ENCODE results near the gene CELF1. TPM values are rescaled to one million over a fixed set of nuclear protein-coding genes. Genes with fewer than 3 reads are reported as not detected.
"Not testable (repeated sequence)": the region's sequence is repeated elsewhere in the genome, so short reads cannot be mapped to it uniquely, and the experiment has no call there.

The CELF1 gene
- total RNA-seq, 3 donors from 2014 or later = 83.7 to 132 (median 94.1) TPM

DNA sequence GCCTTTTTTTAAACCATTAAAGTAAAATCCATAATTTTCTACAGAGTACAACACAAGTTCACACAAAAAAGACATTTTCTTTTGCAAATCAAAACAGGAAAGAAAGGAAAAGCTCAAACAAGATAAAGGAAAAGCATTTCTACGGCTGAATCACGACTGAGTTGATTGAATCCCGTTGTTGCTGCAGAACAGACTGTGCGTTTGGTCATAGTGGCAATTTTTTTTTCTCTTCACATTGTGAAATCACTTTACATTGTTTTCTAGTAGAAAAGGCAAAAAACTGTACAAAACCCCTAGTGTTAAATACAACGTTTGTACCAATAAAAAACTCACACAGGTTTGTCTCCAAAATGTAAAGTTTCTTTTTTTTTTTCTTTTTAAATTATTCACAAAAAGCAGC lies 86.7 kb downstream of the CELF1 start:
- no peak for TF ChIP-seq CTCF (IDR thresholded peaks at IDR 0.05)
- peaks cover 15% of the 10 kb centered on the region for H3K4me1 ChIP-seq (ENCODE audit: low read depth)
- intact Hi-C loops (cut with DNase I, micrococcal nuclease) = no loop called here
- no peaks in the 10 kb centered on the region for H3K9me3 ChIP-seq
- ATAC-seq = no peak
- H3K36me3 ChIP-seq (ENCODE audit: low read depth) = no peaks in the 10 kb centered on the region
- H3K4me3 ChIP-seq = no peak overlapping the region
- DNase-seq = no peak

GRCh38 chr11:47464483-47464882 lies 88.4 kb downstream of the CELF1 start:
- no peak overlapping the region for H3K4me3 ChIP-seq
- no peak for TF ChIP-seq CTCF (IDR thresholded peaks at IDR 0.05)
- ATAC-seq (no peak), DNase-seq (no peak)
- peaks cover 15% of the 10 kb centered on the region for H3K4me1 ChIP-seq (ENCODE audit: low read depth)
- intact Hi-C loops (cut with DNase I, micrococcal nuclease) = no loop called here
- no peaks in the 10 kb centered on the region for H3K9me3 ChIP-seq
- H3K36me3 ChIP-seq (ENCODE audit: low read depth) = no peaks in the 10 kb centered on the region

DNA sequence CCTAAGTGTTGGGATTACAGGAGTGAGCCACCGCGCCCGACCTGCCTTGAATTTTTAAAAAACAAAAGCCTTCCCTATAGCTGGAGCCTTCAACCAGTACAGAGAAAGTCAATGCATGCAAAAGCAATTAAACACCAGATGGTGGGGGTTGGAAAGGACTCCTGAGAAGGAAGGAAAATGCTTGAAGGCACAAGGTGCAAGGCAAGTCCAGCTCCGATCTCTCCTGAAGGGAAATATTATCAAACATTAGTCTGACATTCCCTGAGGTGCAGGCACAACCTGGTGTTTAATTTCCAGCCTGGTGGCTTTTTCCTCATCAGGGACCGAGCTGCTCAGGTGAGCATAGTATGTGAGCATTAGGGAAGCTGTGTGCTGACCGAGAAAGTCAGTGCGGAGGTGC lies 91.1 kb downstream of the CELF1 start:
- H3K9me3 ChIP-seq = no peaks in the 10 kb centered on the region
- ATAC-seq = no peak
- H3K4me3 ChIP-seq = no peak overlapping the region
- no peak for TF ChIP-seq CTCF (IDR thresholded peaks at IDR 0.05)
- no peak for DNase-seq
- H3K36me3 ChIP-seq (ENCODE audit: low read depth) = no peaks in the 10 kb centered on the region
- no peaks in the 10 kb centered on the region for H3K4me1 ChIP-seq (ENCODE audit: low read depth)
- intact Hi-C loops (cut with DNase I, micrococcal nuclease) = no loop called here

DNA sequence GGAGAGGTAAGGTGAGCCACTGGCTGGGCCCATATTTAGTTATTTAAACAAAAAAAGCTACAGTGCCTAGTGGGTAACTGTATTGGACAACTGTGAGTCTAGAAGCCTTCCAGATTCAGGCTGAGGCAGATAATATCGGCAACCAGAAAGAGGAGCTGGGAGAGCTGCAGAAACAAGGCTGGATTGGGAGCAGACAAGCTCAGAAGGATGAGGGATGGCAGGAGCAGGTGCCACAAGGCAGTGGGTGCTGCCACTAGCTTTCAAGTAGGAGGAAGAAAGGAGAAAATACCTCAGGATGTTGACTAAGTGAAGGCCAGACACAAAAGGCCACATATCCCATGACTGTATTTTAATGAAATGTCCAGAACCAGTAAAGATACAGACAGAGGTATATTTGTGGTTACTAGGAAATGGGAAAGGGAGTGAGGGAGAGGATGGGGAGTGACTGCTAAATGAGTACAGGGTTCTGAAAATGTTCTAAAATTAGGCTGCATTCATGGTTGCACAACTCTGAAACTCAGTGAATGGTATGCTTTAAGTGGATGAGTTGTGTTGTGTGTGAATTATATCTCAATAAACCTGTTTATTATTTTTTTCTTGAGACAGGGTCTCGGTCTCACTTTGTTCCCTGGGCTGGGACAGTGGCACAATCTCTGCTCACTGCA lies 92.2 kb downstream of the CELF1 start:
- Histone ChIP-seq H3K36me3 (ENCODE audit: low read depth) (no peaks in the 10 kb centered on the region), H3K9me3 (no peaks in the 10 kb centered on the region), H3K4me3 (no peak overlapping the region), H3K4me1 (ENCODE audit: low read depth) (no peaks in the 10 kb centered on the region)
- intact Hi-C loops (cut with DNase I, micrococcal nuclease) = no loop called here
- DNase-seq (no peak), ATAC-seq (no peak)
- TF ChIP-seq CTCF (IDR thresholded peaks at IDR 0.05) = no peak

- peak; percentile 59 for TF ChIP-seq CTCF (IDR thresholded peaks at IDR 0.05)
- peak; percentile 55 to 89 (median 68) for DNase-seq
- H3K4me1 ChIP-seq (ENCODE audit: low read depth); H3K36me3 ChIP-seq (ENCODE audit: low read depth); H3K9me3 ChIP-seq; H3K4me3 ChIP-seq: not testable (repeated sequence)
- peak; percentile 93 for ATAC-seq
- intact Hi-C loops (cut with DNase I, micrococcal nuclease) = loop anchor here in 1 of 2 donors (10.0 kb wide), 1 partner anchor 79 kb away; the partner anchor contains the start of gene SPI1
These were observed 98.7 kb downstream of the CELF1 start for GRCh38 chr11:47454258-47454671.
